Lower leg skin (tissue), 4 donors: ENCODE measurements around the gene NSMF. TPM values are rescaled to one million over a fixed set of nuclear protein-coding genes. Genes with fewer than 3 reads are reported as not detected.

Experiments used
- DNase-seq, 2 donors: peaks; one replicate each; pipeline ENCODE4 v3.0.0-alpha.2; 2019; ENCODE audit warnings: low spot score in 2 of 2
- H3K4me3 ChIP-seq: fragments of 200-600 bp; sonication (generic); 2 replicates; pipeline ENCODE4 v1.5.1; 2017; ENCODE audit warnings: mild to moderate bottlenecking, low read depth; ENCODE audit not compliant: poor library complexity, severe bottlenecking
- POLR2A ChIP-seq, 2 donors: fragments of 450-650 bp; IDR thresholded peaks; one replicate each; pipeline ENCODE4 v1.6.1; 2016 to 2017; ENCODE audit warnings: antibody characterized with exemption in 2 of 2, mild to moderate bottlenecking in 1 of 2, moderate library complexity in 1 of 2
- WGBS, 2 donors: methylation state at CpG; one replicate each; pipeline ENCODE4 v1.1.5; 2018; 5-methylcytosine and 5-hydroxymethylcytosine counted together
- intact Hi-C: fragments of 100-400 bp; cut with DNase I; formaldehyde crosslinking; loops from one replicate; pipeline ENCODE4 v1.15.0; 2023; ENCODE audit warnings: low total_unique reads
- total RNA-seq, 4 donors: library from RNA; depleted of rRNA; stranded (reverse); fragments of >200 nt; gene quantifications; one replicate each; pipeline ENCODE4 v1.1.0, GENCODE V29; 2016
- TF ChIP-seq, protein P1 (sequence below), 3 donors: fragments of 450-650 bp; IDR thresholded peaks; one replicate each; pipeline ENCODE4 v1.5.1; 2016; ENCODE audit warnings: antibody characterized with exemption in 3 of 3, mild to moderate bottlenecking in 3 of 3, moderate library complexity in 2 of 3

The NSMF gene
- total RNA-seq, 4 donors from 2014 or later = 18.6 to 41.8 (median 24.3) TPM

DNA sequence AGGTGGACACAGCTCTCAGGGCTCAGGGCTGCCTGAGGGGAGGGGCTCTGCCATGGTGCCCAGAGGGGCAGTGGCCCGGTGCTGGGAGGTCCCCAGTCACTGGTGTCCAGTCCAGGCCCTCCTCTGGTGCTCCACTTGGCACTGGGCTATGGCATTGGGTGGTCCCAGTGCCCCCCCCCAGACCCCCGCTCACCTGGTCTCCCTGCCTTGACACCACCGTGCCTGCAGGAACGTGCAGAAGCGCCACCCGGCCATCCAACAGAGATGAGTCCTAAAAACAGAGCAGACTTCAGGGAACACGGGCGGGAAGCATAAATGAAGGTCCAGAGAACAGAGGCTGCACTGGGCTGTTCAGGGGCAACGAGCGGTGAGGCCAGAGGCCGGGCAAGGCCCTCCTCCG, 42.3 kb upstream of the NSMF start:
- WGBS, 2 donors = 88 to 94% methylated on average over 11 of the region's 12 CpGs
- no peak for DNase-seq
- no peak overlapping the region for H3K4me3 ChIP-seq
- intact Hi-C loops = no loop called here
- TF ChIP-seq POLR2A (IDR thresholded peaks at IDR 0.05) = no peak
- TF ChIP-seq, protein P1, sequence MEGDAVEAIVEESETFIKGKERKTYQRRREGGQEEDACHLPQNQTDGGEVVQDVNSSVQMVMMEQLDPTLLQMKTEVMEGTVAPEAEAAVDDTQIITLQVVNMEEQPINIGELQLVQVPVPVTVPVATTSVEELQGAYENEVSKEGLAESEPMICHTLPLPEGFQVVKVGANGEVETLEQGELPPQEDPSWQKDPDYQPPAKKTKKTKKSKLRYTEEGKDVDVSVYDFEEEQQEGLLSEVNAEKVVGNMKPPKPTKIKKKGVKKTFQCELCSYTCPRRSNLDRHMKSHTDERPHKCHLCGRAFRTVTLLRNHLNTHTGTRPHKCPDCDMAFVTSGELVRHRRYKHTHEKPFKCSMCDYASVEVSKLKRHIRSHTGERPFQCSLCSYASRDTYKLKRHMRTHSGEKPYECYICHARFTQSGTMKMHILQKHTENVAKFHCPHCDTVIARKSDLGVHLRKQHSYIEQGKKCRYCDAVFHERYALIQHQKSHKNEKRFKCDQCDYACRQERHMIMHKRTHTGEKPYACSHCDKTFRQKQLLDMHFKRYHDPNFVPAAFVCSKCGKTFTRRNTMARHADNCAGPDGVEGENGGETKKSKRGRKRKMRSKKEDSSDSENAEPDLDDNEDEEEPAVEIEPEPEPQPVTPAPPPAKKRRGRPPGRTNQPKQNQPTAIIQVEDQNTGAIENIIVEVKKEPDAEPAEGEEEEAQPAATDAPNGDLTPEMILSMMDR (IDR thresholded peaks at IDR 0.05) = no peak

DNA sequence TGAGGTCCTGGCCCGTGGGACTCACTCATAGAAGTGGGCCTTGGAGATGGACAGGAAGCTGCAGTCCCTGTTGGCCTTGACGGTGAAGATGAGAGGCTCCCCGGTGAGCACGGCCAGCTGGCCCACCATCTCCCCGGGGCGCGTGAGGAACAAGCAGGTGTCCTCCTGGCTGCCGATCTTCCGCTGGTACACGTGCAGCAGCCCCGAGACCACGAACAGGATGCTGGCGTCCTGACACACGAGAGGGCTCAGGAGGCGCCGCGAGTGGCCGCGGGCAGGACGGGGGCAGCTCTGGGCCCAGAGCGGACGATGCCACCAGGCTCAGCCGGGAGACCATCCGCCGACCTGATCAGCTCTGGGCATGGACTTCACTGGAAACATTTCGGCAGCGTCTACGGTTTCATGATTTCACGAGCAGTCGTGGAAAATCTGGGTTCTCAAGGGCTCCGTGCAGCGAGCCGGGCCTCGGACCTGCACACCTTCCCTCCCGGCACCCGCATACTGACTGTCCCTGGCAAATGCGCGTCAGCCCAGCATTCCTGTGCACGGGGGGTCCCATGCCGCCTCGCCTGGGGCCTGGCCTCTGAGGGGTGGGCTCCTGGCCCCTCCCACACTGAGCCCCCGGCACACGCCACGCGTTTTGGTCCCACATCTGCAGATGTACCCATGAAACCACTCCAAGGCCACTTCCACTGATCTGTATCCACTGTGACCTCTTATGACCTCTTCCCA, 41.7 kb upstream of the NSMF start:
- intact Hi-C loops = no loop called here
- no peak for TF ChIP-seq POLR2A (IDR thresholded peaks at IDR 0.05)
- TF ChIP-seq, protein P1 (IDR thresholded peaks at IDR 0.05) = no peak
- no peak for DNase-seq
- 95 to 96% methylated on average over 22 to 40 of the region's 45 CpGs for WGBS, 2 donors
- H3K4me3 ChIP-seq = no peak overlapping the region

DNA sequence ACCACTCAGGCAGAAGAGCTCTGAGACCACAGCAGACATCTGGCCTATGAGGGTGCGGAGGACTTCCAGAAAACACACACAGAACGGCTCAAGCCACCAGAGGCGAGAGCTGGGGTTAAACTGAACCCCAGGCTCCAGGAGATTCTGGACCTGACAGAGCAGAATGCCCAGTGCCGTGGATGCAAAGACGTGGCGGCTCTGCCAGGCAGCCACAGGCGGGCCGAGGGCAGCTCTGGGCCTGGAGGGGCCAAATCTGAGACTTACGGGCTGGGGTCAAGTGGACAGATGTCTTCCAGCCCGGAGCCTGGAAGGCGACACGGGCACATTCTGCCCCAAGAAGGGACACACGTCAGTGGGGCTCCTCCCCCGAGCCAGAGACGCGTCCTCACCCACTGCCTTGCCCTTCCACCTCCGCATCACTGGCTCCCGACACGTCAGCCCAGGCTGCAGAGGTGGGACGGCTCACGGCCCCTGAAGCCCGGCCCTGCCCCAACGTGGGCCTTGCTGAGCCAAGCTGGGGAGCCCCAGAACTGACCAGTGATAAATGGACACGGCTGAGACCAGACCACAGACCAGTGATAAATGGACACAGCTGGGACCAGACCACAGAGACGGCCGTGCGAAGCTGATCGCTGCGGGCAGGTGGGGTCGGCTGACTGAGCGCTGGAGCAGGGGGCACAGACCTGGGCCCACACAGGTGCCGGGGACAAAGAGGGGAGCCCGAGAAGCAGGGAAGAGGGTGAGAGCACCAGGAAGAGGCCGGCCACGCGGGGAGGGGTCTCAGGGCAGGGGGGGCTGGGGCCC, 40.9 kb upstream of the NSMF start:
- 92 to 94% methylated on average over 33 of the region's 36 CpGs for WGBS, 2 donors
- no peak for DNase-seq
- intact Hi-C loops = no loop called here
- no peak overlapping the region for H3K4me3 ChIP-seq
- TF ChIP-seq, protein P1 (IDR thresholded peaks at IDR 0.05) = no peak
- no peak for TF ChIP-seq POLR2A (IDR thresholded peaks at IDR 0.05)

DNA sequence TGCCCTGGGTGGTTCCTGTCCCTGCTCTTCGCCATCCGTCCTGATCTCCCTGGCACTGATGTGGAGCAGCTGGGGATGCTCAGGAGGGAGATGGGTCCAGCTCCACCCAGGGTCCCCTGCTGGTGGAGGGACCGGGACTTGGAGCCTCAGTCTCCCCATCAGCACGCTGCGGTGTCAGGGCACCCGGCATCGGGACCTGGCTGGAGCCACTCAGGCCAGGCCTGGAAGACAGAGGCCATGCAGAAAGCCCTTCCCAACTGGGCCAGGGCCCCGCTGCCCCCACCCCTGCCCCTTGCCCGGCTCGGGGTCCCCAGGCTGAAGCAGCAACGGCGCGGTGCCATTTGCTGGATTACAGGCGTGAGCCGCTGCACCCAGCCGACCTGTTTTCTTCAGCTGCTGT, 40.3 kb upstream of the NSMF start:
- TF ChIP-seq POLR2A (IDR thresholded peaks at IDR 0.05) = no peak
- TF ChIP-seq, protein P1 (IDR thresholded peaks at IDR 0.05) = no peak
- no peak overlapping the region for H3K4me3 ChIP-seq
- intact Hi-C loops = no loop called here
- DNase-seq = no peak
- WGBS, 2 donors = 94 to 100% methylated on average over 8 to 13 of the region's 16 CpGs

DNA sequence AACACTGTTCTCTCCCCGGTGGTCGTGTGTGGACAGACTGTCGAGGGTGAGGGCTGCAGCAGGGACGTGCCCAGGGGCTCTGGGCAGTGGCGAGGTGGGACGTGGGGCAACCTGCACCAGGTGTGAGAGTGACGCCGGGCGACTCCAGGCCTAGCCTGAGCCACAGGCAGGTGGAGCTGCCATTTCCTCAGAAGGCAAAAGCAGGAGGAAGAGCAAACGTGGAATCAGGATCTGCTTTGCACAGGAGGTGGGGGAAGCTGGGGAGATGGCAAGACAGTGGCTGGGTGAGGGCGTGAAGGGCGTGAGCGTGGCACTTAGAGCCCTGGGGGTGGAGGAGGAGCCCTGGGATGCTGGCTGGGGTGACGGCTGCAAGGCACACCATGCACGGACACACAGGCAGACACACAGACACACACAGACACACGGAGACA, 39.6 kb upstream of the NSMF start:
- TF ChIP-seq, protein P1 (IDR thresholded peaks at IDR 0.05) = no peak
- TF ChIP-seq POLR2A (IDR thresholded peaks at IDR 0.05) = no peak
- 78% methylated on average over 16 of the region's 16 CpGs for WGBS, 2 donors
- no peak for DNase-seq
- no peak overlapping the region for H3K4me3 ChIP-seq
- intact Hi-C loops = no loop called here
